ENCODE results near the gene PDLIM4.

PDLIM4 gene

DNA sequence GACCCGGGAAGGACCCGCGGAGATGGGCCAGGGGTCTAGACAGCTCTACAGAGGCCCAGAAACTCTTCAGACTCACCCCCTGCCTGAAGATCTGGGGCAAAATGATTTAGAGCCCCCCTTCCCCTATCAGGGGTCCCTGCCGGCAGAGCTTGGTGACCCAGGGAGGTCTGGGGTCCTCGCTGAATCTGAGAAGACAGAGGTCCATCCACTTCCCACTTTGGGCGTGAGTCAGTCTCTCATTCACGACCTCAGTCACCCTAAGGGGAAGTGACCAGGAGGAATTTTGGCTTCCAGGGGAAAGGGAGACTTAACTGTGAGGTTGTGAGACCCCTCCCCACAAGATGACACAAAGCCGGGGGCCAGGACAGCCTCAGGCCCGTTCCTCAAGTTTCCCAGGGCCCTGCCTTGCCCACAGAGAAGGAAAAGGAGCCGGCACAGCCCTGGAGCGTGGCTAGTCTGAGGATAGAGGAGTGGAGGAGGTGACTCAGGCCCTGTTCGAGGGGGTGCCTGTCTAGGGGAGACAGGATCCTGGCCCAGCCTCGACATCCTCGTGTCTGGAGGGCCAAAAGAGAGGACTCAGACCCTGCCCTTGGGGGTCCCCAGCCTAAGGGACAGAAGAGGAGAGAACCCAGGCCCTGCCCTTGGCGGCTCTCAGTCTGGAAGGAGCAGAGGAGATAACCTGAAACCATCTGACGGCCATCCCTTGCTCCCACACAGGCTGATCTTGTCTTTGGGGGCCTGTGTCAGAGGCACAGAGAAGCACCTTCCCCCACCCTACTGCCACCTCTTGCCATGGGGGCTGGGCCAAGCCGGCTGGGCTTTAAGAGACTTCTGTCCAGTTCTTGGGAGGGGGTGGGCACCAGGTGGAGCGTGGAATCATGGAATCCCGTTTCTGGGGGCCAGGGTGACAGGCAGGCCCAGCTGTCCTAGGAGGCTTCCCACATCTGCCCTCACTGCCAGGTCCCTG, 889 bp downstream of the PDLIM4 start:
- Histone ChIP-seq H3K36me3 (ENCODE audit: control insufficient read depth, insufficient read depth, low read length) (no peaks in the 10 kb centered on the region), H3K4me3 (ENCODE audit: low read depth, low read length) (no peak overlapping the region), H3K79me2 (no peaks in the 10 kb centered on the region), H3K9me3 (ENCODE audit: control insufficient read depth, low read length) (no peaks in the 10 kb centered on the region), H3K4me2 (ENCODE audit: low read length) (no peak overlapping the region), H3K27me3 (ENCODE audit: control insufficient read depth, insufficient read depth, low read length) (no peaks in the 10 kb centered on the region), H3K4me1 (peaks cover 2% of the 10 kb centered on the region), H3K9ac (no peak overlapping the region), H3K27ac (peak overlapping the region; percentile 38), H2AFZ (peak overlapping the region; percentile 79)
- TF ChIP-seq, protein P1, sequence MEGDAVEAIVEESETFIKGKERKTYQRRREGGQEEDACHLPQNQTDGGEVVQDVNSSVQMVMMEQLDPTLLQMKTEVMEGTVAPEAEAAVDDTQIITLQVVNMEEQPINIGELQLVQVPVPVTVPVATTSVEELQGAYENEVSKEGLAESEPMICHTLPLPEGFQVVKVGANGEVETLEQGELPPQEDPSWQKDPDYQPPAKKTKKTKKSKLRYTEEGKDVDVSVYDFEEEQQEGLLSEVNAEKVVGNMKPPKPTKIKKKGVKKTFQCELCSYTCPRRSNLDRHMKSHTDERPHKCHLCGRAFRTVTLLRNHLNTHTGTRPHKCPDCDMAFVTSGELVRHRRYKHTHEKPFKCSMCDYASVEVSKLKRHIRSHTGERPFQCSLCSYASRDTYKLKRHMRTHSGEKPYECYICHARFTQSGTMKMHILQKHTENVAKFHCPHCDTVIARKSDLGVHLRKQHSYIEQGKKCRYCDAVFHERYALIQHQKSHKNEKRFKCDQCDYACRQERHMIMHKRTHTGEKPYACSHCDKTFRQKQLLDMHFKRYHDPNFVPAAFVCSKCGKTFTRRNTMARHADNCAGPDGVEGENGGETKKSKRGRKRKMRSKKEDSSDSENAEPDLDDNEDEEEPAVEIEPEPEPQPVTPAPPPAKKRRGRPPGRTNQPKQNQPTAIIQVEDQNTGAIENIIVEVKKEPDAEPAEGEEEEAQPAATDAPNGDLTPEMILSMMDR (IDR thresholded peaks at IDR 0.05), result no peak

DNA sequence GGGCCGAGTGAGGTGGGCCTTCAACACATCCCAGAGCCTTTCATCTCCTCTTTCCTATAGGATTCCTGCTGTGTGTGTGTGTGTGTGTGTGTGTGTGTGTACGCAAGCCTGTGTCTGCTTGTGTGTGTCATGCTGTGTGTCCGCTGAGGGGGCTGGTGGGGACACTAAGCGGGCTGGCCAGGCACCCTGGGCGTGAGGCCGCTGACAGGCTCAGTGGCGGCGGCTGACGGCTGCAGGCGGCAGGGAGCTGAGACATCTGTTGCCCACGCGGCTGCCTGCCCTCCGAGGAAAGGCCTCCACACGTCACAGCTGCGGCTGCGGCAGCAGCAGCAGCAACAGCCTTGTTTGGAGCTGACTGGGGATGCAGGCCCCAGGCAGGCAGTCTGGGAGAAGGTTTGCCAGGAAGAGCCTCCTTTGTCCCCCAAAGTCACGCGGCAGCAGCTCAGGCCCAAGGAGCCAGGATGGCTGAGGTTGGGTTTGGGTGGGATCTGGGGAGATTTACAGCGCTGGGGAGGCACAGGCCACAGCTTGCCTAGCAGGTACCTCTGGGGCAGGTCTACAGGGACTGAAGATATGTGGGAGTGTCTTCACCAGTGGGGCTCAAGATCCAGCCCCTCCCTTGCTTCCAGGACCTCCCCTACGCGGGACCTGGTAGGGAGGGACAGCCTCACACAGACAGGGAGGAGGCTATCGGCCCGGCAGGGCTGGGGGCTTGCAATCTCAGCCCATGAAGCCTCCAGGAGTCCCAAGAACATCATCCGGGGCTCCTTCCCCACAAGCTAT, 1.8 kb downstream of the PDLIM4 start:
- Histone ChIP-seq H2AFZ (no peak overlapping the region), H3K27ac (no peak overlapping the region), H3K36me3 (ENCODE audit: control insufficient read depth, insufficient read depth, low read length) (no peaks in the 10 kb centered on the region), H3K4me2 (ENCODE audit: low read length) (no peak overlapping the region), H3K4me1 (peaks cover 2% of the 10 kb centered on the region), H3K9me3 (ENCODE audit: control insufficient read depth, low read length) (no peaks in the 10 kb centered on the region), H3K4me3 (ENCODE audit: low read depth, low read length) (no peak overlapping the region), H3K79me2 (no peaks in the 10 kb centered on the region), H3K27me3 (ENCODE audit: control insufficient read depth, insufficient read depth, low read length) (no peaks in the 10 kb centered on the region), H3K9ac (no peak overlapping the region)
- TF ChIP-seq, protein P1 (IDR thresholded peaks at IDR 0.05), result no peak

DNA sequence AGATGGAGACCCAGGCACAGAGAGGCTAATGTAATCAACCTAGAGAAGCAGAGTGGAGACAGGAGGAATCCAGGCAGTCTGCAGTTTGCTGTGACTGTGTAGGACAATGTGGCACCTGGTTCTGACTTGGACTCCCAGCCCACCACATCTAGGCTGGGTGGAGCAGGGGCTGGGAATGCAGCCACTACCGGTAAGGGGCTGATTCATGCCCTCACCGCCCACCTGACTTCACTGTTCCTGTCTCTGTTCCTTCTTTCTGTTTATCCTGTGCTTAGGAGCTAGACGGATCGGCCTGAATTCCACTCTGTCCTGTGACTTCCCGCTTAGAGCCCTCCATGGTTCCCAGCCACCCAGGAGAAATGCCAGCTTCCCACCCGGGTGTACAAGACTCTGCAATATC, 2.6 kb downstream of the PDLIM4 start:
- no peaks in the 10 kb centered on the region for H3K79me2 ChIP-seq
- H3K9me3 ChIP-seq (ENCODE audit: control insufficient read depth, low read length), result no peaks in the 10 kb centered on the region
- H3K4me1 ChIP-seq, result peaks cover under 1% of the 10 kb centered on the region
- no peaks in the 10 kb centered on the region for H3K27me3 ChIP-seq (ENCODE audit: control insufficient read depth, insufficient read depth, low read length)
- no peak overlapping the region for H3K4me2 ChIP-seq (ENCODE audit: low read length)
- H3K27ac ChIP-seq, result no peak overlapping the region
- H3K4me3 ChIP-seq (ENCODE audit: low read depth, low read length), result no peak overlapping the region
- TF ChIP-seq, protein P1 (IDR thresholded peaks at IDR 0.05), result no peak
- H3K36me3 ChIP-seq (ENCODE audit: control insufficient read depth, insufficient read depth, low read length), result no peaks in the 10 kb centered on the region
- H3K9ac ChIP-seq, result no peak overlapping the region
- no peak overlapping the region for H2AFZ ChIP-seq

DNA sequence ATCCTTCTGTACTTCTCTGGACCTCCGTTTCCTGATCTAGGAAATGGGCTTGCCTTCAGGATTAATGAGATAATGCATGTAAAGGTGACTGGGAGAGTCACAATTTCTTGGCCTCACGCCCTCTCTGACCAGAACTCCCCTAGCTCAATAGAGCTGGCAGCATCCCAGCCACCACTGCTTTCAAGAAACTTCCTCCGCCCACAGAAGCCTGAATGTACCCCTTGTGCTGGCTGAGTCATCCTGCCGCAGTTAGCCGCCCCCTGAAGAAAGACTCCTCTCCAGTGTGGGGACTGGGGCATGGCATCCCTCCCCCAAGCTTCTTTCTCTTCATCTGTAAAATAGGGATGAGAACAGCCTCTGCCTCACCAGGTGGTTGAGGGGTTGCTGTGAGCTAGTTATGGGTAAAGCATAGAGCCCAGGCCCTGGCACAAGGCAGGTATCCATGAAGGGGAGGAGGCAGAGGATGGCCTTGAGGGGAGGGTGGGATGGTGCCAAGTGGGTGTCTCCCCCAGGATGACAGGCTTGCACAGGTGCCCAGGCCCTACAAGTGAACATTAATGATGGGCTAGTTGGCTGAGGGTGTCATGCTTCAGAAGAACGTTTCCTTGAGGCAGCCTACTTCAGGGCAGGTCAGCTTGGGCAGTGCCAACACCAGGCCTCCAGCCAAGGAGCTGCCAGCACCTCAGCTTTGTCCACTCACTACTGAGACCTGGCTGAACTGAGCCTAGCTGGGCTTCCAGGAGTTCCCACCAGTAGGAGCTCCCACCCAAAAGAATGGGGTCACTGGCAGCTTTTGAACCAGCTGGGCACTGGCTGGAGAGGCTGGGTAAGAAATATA, 3.4 kb downstream of the PDLIM4 start:
- Histone ChIP-seq H3K4me1 (peaks cover 8% of the 10 kb centered on the region), H3K9me3 (ENCODE audit: control insufficient read depth, low read length) (no peaks in the 10 kb centered on the region), H3K36me3 (ENCODE audit: control insufficient read depth, insufficient read depth, low read length) (no peaks in the 10 kb centered on the region), H3K79me2 (no peaks in the 10 kb centered on the region), H3K4me3 (ENCODE audit: low read depth, low read length) (no peak overlapping the region), H3K27ac (no peak overlapping the region), H3K9ac (no peak overlapping the region), H2AFZ (no peak overlapping the region), H3K27me3 (ENCODE audit: control insufficient read depth, insufficient read depth, low read length) (no peaks in the 10 kb centered on the region), H3K4me2 (ENCODE audit: low read length) (no peak overlapping the region)
- TF ChIP-seq, protein P1 (IDR thresholded peaks at IDR 0.05), result no peak

All from parathyroid adenoma (tissue), 2 donors.